ENCODE data around the gene DELE1. TPM values are rescaled to one million over a fixed set of nuclear protein-coding genes. Genes with fewer than 3 reads are reported as not detected.

DELE1 gene
- total RNA-seq, 1 donor from 2014 or later, result 37.8 TPM

DNA sequence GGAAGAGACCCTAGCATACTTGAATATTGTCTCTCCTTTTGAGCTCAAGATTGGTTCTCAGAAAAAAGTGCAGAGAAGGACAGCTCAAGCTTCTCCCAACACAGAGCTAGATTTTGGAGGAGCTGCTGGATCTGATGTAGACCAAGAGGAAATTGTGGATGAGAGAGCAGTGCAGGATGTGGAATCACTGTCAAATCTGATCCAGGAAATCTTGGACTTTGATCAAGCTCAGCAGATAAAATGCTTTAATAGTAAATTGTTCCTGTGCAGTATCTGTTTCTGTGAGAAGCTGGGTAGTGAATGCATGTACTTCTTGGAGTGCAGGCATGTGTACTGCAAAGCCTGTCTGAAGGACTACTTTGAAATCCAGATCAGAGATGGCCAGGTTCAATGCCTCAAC, 54.7 kb downstream of the DELE1 start:
- no peak for DNase-seq (ENCODE audit: low spot score)
- peak; percentile 72 for ATAC-seq

DNA sequence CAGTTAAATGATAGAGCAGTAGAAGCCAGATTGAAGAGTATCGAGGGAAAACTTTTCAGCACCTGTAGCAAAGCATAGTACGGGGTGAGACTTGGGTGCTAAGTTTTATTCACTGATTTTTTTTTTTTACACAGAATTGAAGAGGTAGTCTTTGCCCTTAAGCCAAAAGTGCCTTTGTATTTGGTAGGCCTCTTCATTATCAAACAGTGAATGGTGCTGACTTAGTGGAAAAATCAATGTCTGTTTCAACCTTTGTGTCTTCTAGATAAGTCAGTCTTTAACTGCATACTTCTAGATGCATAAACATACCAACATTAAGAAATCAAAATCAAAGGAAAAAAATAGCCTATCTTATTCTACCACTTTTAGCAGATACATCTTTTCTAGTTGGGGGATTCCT, 59.0 kb downstream of the DELE1 start:
- peak; percentile 78 for ATAC-seq

DNA sequence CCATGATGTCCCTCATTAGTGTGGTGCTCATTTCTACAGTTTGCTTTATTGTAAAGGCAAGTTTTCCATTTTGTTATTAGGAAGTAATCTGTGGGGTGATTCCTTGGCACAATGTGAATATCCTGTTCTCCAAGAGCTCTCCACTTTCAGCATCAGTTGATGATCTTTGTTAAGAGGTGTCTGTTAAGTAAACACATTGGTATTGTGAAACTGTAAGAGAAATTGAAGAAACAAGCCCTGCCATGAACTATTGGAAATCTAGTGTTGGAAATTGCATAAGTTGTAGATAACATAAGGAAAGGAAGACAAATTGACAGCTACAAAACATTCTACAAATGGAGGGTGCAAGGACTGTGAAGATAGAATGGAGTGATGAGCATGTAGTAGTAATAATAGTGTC, 62.4 kb downstream of the DELE1 start:
- no peak for DNase-seq (ENCODE audit: low spot score)

More for the DNA sequence above, 59.0 kb downstream of the DELE1 start:
- DNase-seq (ENCODE audit: low spot score), result no peak

DNA sequence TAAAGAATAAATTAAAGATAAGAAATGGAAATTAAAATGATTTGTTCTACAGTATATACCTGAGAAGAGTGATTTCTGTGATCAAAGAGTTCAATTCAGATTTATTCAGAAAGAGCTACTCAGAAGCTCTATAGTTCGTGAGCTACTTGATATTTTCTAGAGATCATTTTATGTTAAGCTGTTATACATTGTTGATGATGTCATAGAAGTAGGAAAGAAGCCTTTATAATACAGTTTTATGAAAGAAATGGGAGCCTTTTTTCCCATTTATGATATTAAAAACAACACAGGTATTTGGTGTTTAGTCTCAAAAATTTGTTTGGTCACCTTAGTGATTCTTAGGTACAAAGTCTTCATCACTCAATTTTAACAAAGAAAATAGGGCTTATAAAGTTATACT, 66.0 kb downstream of the DELE1 start:
- ATAC-seq (no peak), DNase-seq (ENCODE audit: low spot score) (no peak)

More for the DNA sequence above, 62.4 kb downstream of the DELE1 start:
- peak; percentile 56 for ATAC-seq

Other genes starting within 250 kb of the DELE1 start
- gene ARAP3, start 241.6 kb upstream of the DELE1 start, total RNA-seq, result 3.3 TPM
- gene PCDH1, start 45.5 kb upstream of the DELE1 start, total RNA-seq, result 33.2 TPM
- gene PCDH12, start 34.3 kb downstream of the DELE1 start, total RNA-seq, result 3.0 TPM
- gene RNF14, start 45.2 kb downstream of the DELE1 start, total RNA-seq, result 38.9 TPM
- 8.8 TPM for gene GNPDA1, start 89.2 kb downstream of the DELE1 start, total RNA-seq
- gene NDFIP1, start 184.9 kb downstream of the DELE1 start, total RNA-seq, result 46.7 TPM